ENCODE results near the gene ZNF385D.

DNA sequence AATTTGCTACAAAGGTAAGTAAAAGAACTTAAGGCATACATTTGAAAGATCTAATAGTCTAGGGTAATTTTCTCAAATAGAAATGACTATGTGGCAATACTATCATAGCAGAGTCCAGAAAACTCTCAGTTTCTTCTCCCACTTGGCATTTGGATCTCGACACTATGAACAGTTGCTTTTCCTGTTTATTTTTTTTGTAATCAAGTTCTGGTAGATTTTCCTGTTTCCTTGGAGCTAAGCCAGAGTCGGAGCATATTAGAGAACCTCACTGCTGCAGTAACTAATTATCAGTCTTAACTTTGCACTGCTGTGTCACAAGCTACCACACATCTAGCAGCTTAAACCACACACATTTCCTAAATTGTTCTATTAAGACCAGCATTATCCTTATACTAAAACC, 44.9 kb upstream of the ZNF385D start:
- TF ChIP-seq POLR2A (IDR thresholded peaks at IDR 0.05), result no peak
- TF ChIP-seq, protein P1, sequence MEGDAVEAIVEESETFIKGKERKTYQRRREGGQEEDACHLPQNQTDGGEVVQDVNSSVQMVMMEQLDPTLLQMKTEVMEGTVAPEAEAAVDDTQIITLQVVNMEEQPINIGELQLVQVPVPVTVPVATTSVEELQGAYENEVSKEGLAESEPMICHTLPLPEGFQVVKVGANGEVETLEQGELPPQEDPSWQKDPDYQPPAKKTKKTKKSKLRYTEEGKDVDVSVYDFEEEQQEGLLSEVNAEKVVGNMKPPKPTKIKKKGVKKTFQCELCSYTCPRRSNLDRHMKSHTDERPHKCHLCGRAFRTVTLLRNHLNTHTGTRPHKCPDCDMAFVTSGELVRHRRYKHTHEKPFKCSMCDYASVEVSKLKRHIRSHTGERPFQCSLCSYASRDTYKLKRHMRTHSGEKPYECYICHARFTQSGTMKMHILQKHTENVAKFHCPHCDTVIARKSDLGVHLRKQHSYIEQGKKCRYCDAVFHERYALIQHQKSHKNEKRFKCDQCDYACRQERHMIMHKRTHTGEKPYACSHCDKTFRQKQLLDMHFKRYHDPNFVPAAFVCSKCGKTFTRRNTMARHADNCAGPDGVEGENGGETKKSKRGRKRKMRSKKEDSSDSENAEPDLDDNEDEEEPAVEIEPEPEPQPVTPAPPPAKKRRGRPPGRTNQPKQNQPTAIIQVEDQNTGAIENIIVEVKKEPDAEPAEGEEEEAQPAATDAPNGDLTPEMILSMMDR (IDR thresholded peaks at IDR 0.05), result no peak

All from thyroid gland (tissue), 4 donors.